SK-N-MC (cell line): ENCODE measurements around the gene MICU1.

ENCODE experiments used
- EZH2 ChIP-seq: fragments of 200-600 bp; sonication (generic); IDR thresholded peaks from one replicate; pipeline ENCODE4 v1.6.1; 2017; ENCODE audit warnings: antibody characterized with exemption
- FOXP2 ChIP-seq: optimal IDR thresholded peaks from 2 replicates; pipeline ENCODE3; 2011; ENCODE audit warnings: mild to moderate bottlenecking, moderate library complexity; ENCODE audit not compliant: insufficient read depth; ENCODE audit errors: extremely low read length, control extremely low read depth
- POLR2AphosphoS5 ChIP-seq: IDR thresholded peaks from 2 replicates; pipeline ENCODE4 v1.6.1; 2012; ENCODE audit warnings: mild to moderate bottlenecking, low read depth, low read length, borderline replicate concordance

DNA sequence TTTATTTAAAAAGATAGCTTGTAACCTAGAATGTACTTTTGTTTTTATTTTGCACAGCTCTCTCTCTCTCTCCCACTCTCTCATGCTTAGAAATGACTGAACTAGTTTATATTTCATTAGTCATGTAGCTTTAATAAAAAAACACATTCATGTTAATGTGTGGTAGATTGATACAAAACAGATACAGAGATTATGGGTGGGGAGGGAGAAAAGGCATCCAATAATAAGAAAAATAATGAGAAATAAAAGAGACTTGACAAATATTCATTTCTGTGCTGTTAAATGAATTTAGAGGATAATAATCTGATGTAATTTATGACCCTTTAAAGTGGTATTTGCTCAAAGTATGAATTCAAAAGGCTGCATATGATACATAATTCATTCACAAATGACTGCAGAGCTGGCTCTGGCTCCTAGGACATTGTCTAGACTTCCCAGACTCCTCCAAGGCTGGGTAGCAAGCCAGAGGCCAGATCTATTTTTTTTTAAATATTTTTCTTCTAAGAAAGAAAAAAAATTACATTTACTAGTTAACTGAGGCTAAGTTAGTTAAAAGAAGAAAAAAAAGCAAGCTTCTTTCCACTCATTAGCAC is 165.5 kb downstream of the MICU1 start:
- no peak for TF ChIP-seq POLR2AphosphoS5
- TF ChIP-seq EZH2: no peak
- TF ChIP-seq FOXP2: no peak
